ENCODE data around the gene ATP2B2.

The ATP2B2 gene

DNA sequence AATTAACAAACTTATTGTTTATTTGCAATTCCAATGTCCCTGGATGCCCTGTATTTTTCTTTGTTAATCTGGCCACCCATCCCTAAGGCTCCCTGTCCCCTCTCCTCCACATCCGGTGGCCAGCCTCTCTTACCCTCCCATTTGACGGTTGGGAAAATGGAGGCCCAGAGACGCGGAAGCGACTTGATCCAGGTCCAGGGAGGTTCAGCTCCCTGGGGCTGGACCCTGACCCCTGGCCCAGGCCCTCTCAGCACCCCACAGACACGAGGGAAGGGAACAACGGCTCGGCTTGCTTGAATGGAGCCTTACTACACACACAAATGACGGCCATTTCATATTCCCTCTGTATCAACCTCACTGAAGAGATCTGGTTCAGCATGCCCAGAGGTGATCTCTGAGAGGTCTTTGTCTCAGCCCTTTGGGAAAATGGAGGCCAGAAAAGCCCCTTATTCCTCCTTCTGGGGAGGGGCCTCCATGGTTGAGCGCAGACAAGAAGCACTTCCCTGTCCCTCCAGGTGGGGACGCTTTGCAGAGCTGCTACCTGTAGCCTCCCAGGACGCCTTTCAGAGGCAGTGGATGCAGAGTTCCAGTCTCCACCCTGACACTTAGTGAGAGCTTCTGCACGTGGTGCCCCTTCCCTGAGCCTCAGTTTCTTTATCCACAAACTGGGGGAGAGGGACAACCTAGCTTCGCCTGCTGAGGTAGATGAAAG lies 82.1 kb downstream of the ATP2B2 start:
- DNase-seq (ENCODE audit: low read depth) = no peak
- TF ChIP-seq, protein P1, sequence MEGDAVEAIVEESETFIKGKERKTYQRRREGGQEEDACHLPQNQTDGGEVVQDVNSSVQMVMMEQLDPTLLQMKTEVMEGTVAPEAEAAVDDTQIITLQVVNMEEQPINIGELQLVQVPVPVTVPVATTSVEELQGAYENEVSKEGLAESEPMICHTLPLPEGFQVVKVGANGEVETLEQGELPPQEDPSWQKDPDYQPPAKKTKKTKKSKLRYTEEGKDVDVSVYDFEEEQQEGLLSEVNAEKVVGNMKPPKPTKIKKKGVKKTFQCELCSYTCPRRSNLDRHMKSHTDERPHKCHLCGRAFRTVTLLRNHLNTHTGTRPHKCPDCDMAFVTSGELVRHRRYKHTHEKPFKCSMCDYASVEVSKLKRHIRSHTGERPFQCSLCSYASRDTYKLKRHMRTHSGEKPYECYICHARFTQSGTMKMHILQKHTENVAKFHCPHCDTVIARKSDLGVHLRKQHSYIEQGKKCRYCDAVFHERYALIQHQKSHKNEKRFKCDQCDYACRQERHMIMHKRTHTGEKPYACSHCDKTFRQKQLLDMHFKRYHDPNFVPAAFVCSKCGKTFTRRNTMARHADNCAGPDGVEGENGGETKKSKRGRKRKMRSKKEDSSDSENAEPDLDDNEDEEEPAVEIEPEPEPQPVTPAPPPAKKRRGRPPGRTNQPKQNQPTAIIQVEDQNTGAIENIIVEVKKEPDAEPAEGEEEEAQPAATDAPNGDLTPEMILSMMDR (IDR thresholded peaks at IDR 0.05; ENCODE audit: low read depth, low read length, missing control alignments) = no peak
- no peak overlapping the region for H3K4me3 ChIP-seq (ENCODE audit: low read depth, low read length)

DNA sequence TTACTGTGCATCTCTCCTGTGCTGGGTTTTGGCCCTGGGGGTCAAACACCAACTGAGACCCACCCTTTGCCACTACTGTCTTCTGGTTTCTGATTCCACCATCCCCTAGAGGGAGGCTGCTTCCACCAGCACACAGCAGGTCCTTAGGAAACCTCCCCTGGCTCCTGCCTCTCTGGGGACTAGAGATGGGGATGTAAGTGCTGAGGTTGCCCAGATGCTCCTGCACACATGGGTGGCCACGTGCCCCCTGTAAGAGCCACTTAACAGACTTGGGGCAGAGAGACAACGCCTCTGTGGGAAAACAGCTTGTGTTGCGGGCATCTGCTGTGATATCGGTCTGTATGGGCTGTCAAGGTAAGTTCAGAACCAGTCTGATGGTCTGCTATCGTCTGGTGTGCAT lies 83.4 kb downstream of the ATP2B2 start:
- TF ChIP-seq, protein P1 (IDR thresholded peaks at IDR 0.05; ENCODE audit: low read depth, low read length, missing control alignments) = no peak
- DNase-seq (ENCODE audit: low read depth) = no peak
- H3K4me3 ChIP-seq (ENCODE audit: low read depth, low read length) = no peak overlapping the region

DNA sequence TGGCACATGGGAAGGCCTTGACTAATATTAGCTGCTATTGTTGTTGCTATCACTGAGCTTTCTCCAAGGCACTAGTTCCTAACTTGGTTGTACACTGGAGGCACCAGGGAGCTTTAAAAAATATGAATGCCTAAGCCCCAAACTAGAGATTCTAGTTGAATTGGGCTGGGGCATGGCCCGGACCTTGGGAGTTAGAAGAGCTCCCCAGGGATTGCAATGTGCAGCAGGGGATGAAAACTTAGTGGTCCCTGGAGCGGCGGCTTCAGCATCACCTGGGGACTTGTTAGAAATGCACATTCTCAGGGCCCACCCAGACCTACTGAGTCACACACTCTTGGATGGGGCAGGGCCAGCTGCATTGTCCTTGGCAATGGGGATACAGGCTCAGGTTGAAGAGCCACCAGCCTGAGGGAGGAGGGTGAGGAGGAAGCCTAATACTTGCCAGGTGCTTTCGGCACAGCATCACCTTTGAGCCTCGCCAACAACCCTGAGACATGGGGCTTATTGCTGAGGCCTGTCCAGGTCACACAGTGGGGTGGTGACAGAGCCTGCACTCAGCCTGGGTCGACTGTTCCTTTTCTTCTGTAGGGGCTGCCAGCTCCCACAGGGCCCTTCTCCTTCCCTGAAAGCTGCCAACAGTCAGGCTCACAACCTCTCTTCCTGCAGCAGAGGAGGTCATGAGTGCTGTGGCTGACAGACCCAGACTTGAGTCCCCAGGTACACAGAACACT lies 84.5 kb downstream of the ATP2B2 start:
- DNase-seq (ENCODE audit: low read depth) = no peak
- TF ChIP-seq, protein P1 (IDR thresholded peaks at IDR 0.05; ENCODE audit: low read depth, low read length, missing control alignments) = no peak
- H3K4me3 ChIP-seq (ENCODE audit: low read depth, low read length) = no peak overlapping the region

DNA sequence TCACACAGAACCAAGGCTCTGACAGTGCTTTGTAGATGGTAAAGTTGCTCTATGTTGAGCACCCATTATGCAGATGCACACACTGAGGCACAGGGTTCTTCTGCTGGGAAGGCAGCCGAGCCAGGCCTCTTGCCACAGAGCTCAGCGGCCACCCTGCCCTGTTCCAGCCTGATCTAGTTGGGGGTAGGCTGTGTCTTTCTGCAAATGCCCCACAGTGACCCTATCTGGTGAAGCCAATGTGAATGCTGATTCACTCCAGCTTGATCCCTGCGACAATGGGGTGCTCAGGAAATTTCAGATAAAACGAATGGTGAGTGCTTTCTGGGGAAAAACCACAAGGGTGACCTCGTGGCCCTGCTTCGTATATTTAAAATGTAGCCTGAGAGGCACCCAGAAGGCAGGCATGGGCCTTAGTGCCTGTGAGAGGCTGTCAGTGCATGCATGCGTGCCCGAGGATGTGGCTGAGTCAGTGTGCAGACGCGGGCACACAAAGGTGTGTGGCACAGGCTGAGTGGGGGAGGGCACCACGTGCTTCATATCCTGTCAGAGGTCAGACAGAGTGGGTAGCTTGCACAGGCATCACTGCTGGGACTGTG lies 85.7 kb downstream of the ATP2B2 start:
- DNase-seq (ENCODE audit: low read depth) = no peak
- TF ChIP-seq, protein P1 (IDR thresholded peaks at IDR 0.05; ENCODE audit: low read depth, low read length, missing control alignments) = no peak
- no peak overlapping the region for H3K4me3 ChIP-seq (ENCODE audit: low read depth, low read length)

DNA sequence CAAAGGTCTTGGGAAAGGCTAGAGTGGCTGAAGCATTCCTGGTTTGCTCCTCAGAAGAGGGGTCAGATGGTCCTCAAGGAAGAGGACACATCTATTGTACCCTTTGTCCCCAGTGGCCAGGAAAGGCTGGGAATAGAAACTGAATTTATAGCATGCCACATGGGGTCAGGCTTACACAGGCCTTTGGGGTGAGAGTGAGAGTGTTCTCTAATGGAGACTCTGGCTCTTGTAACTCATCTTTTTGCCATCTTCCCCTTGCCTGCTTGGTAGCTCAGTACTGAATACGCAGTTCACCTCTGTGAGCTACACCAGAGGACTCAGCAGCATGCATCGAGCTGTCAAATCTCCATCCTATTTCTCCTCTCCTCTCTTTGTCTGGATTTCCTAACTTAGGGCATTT lies 87.5 kb downstream of the ATP2B2 start:
- TF ChIP-seq, protein P1 (IDR thresholded peaks at IDR 0.05; ENCODE audit: low read depth, low read length, missing control alignments) = no peak
- no peak overlapping the region for H3K4me3 ChIP-seq (ENCODE audit: low read depth, low read length)
- DNase-seq (ENCODE audit: low read depth) = no peak

DNA sequence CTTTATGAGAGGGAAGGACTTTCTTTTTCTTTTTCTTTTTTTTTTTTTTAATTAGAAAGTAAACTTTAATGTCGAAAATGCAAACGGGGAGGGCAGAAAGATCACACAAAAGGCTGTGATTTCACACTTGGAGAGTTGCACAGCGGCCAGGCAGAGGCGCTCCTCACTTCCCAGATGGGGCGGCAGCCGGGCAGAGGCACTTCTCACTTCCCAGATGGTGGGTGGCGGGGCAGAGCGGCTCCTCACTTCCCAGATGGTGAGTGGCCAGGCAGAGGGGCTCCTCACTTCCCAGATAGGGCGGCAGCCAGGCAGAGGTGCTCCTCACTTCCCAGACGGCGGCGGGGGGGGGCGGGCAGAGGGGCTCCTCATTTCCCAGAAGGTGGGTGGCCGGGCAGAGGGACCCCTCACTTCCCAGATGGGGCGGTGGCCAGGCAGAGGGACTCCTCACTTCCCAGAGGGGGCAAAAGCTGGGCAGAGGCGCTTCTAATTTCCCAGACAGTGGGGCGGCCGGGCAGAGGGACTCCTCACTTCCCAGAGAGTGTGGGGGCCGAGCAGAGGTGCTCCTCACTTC lies 88.6 kb downstream of the ATP2B2 start:
- TF ChIP-seq, protein P1 (IDR thresholded peaks at IDR 0.05; ENCODE audit: low read depth, low read length, missing control alignments) = no peak
- DNase-seq (ENCODE audit: low read depth) = no peak
- H3K4me3 ChIP-seq (ENCODE audit: low read depth, low read length) = no peak overlapping the region
